Stimulated activated CD4-positive, alpha-beta T cell treated with anti-CD3 and anti-CD28 coated beads, Interleukin-4, amount 100 ng/mL, for 24 hours (primary cell): ENCODE data around the gene KRT5.

Experiments
- DNase-seq: peaks from one replicate; pipeline ENCODE4 v3.0.0-alpha.2; 2020

The KRT5 gene

DNA sequence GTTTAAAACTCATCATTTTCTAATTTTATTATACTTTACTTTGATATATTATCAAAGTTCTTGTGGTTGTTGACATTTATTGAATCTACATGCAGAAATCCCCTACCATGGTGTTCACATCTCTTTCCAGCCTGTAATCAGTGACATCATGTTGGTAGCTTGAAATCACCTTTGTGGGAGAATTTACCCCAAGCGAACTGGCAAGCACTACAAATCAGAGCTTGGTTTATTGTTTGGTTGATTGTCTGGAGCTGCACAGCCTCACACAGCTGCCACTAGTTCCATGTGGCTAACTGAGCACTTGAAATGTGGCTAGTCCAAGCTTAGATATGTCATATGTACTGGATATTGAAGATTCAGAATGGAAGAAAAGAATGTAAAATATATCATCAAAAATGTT is 15.4 kb upstream of the KRT5 start:
- DNase-seq, result no peak

DNA sequence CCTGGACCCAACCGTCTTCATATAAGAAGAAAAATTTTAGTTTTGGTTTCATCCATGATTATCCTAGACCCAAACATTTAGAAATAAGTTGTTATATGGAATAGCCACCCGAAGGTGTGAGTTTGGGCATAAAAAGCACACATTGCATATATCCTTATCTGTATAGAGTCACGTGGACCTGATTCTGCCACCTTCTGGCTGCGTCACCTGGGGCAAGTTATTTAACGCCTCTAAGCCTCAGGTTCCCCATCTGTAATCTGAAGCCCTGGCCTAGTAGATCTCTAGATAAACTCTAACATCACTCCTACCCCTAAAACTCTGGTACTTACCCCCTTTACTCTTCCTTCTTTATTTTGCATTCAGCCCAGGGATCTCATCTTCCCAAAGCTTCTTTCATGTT is 14.3 kb upstream of the KRT5 start:
- no peak for DNase-seq

- no peak for DNase-seq
These were observed 13.7 kb upstream of the KRT5 start for GRCh38 chr12:52533686-52534470.

DNA sequence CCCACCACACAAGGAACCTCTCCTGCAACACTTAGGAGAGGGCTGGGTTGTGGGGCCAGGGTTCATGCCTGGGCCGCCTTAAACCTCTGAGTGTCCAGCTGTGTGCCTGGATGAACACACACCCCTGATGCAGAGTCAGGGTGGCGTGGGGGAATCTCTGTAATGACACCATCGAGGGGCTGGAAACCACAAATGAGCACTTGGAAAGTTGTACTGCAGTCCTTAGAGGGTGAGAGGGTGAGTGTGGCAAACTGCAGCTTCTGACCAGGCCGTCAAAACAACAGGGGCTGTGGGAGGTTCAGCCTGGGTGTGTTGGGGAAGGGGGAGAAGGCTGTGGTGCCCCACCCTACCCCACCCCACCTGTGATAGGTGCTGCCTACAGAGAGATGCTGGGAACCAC is 12.4 kb upstream of the KRT5 start:
- no peak for DNase-seq

DNA sequence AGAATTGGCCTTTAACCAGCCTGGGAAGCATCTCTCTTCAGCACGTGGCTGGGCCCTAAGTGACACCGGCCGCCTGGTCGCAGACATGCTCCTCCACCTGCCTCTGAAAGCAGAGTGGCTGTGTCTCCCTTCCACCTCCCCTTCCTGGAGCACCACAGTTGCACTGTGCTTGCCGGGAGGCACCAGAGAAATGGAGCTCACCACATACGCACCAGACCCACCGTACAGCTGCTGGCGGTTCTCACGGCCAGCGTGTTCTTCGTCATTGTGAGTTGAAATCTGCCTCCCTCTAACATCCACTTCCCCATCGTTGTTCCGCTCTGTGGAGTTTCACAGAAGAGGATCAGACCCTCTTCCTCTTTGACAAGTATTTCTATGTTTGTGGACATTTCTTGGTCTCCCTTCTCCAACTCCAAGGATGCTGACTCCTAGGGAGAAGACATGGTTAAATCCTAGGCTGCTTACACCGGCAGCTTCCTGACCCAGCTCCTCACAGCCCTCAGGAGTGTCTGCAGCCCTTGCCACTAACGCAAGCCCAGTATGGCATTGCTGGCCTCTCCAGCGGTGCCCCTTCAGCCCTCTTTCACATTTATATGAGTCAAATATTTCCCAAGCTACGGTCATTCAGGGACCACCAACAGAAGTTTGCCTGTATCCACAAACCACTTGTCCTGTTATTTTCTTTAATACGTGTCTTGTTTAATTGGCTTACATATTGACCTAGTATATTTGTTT is 11.5 kb upstream of the KRT5 start:
- DNase-seq, result no peak

- DNase-seq, result no peak
These were observed 10.7 kb upstream of the KRT5 start for GRCh38 chr12:52530905-52531304.

DNA sequence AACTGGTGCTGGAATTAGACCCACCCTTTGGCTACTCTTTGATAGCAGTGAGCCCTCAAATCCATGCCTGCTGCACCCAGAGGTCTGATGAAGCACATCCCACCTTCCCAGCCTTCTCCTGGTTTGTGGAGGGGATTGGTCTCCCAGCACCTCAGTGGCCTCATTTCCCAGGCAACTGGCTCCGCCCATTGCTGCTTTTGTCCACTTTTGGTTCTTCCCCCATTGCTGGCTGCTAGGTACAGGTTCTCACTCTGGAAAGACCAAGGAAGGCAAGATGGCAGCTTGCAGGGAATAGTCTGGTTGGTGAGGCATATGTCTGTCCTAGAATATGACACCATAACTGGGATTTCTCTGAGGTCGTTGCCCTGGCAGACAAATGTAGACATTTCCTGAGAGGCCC is 10.2 kb upstream of the KRT5 start:
- DNase-seq, result no peak

DNA sequence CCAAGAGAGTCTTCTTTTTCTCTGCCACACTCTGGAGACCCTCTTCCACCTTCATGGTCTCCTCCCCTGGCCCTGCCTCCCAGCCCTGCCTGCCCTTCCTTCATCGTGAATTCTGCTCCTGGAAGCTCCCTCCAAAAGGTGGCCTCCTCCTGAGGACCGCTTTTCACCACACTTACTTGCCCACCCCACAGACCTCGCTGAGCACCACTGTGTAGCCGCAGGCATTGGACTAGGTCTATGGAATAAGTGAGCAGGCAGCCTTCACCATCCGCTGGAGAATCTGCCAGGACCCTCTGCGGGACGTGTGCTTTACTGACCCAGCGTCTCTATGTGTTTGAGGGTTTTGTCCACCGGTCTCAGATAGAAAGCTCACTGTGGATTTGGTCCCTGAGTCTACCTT is 9.7 kb upstream of the KRT5 start:
- DNase-seq, result no peak

DNA sequence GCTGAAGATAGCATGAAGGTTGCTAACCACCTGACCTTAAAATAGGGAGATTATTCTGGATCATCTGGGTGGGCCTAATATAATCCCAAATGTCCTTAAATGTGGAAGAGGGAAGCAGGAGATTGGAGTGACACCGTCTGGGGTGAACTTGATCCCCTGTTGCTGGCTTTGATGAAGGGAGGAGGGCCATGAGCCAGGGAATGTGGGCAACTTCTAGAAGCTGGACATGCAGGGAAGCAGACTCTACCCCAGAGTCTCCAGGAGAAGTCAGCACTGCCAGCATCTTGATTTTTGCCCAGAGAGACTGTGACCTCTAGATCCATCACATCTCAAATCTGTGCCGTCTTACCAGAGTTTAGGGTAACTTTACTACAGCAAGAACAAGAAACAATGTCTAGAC is 9.2 kb upstream of the KRT5 start:
- DNase-seq, result no peak

DNA sequence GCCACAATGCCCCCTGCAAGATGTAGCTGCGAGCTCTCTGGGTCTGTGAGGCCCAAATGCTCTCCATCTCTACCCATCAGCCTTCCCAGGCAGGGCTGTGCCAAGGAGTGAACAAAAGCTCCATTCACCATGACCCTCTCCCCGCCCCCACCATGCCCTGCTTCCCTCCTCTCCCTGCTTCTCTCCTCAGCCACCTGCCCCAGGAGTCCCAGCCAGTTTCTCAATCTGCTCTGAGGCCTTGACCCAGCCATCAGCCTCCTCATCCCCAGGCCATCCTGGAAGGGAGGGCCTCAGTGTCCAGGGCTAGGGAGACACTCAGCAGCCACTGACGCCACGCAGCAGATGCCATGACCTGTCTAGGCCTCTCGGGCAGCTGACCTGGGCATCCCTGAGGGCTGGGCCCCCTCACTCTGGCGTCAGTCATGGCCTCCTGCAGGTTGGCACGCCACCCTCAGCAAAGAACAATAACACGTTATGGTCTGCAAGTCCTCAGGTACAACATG is 8.5 kb upstream of the KRT5 start:
- DNase-seq, result no peak

DNA sequence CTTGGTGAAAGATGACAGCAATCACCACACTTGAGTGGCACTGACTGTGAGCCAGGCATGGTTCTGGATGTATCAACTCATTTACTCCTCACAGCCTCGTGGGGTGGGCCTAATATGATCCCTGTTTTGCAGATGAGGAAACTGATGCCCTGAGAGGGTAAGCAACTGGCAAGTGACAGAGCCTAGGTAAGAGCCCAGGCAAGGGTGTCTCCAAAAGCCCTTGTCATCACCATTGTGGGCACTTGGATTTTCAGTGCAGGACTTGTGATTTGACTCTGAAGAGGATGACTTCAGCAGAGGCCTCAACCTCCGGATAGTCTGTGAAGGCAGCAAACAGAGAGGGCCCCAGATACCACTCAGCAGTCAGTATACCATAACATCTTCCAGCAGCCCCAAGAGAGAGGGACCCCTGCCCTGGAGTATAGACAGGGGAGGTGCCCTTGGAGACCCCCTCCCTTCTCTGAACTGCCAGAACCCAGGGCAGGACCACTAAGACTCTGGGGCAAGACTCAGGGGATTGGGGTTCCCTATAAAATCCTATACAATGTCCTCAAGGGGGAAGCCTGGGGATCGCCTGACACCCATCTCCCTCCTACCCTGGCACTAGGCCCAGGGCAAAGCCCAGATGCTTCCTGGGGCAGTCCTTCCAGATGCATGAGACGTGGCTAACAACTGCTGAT is 7.1 kb upstream of the KRT5 start:
- no peak for DNase-seq

GRCh38 chr12:52526511-52526951 is 6.3 kb upstream of the KRT5 start:
- no peak for DNase-seq

DNA sequence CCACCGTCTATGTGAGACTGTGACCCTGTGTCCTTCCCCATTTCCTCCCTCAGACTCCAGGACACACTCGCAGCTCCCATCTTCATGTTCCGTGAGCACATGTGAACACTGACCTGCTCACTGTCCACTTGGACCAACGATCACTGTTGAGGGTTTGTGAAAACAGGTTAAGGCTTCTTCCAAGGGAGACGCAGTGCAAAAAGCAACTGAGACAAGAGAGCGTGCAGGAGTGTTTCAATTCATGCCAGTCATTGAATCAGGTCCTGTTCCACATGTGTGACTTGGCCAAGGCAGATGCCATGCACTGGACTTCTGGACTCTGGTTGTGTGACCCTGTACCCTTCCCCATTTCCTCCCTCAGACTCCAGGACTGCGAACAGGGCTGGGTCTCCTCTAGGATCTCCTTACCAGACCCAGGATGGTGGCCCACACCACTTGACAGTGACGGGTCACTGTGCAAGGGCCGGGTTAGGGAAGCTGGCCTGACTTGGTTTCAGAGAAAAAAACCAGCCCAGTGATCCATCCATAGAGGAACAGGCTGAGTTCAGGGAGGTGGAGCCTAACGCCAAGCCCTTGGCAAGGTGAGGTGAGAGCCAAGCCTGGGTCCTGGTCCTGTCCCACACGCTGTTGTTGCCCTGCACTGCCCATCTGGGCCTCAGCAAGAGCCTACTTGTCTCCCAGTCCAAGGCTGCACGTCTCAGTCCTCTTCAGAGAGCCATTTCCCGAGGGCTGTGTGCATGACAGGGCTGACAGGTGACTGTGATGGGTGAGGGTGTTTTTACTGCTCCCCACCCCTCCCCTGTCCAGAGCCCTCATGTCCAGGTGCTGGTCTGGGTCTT is 5.7 kb upstream of the KRT5 start:
- no peak for DNase-seq

DNA sequence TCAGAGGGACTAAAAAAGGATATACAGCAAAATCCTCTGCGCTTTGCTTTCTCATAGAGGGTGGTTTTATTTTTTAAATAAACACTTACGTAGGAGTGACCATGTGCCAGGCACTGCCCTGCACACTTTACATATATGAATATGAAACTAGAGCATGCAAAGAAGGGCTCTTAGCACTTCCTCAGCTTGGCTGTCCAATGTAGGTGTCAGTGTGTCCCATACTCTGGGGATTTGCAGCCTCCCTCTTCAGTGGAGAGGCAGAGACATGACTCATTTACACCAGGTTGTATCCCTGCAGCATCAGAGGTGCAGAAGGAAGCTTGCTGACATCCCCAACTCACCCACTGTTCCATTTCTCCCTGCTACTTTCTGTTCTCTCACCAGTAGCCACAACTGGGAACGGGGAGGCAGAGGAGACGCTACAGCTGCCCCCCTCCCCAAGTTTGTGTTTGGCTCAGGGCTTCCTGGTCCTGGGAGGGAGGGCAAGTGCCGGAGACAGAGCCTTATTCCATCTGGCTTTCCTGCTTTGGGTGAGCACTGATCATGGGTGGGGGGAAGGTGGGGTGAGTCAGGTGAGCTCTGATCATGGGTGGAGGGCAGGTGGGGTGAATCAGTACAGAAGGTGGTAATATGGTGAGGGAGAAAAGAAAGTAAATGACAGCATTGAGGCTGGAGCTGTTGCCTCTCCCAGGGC is 4.9 kb upstream of the KRT5 start:
- DNase-seq, result no peak

DNA sequence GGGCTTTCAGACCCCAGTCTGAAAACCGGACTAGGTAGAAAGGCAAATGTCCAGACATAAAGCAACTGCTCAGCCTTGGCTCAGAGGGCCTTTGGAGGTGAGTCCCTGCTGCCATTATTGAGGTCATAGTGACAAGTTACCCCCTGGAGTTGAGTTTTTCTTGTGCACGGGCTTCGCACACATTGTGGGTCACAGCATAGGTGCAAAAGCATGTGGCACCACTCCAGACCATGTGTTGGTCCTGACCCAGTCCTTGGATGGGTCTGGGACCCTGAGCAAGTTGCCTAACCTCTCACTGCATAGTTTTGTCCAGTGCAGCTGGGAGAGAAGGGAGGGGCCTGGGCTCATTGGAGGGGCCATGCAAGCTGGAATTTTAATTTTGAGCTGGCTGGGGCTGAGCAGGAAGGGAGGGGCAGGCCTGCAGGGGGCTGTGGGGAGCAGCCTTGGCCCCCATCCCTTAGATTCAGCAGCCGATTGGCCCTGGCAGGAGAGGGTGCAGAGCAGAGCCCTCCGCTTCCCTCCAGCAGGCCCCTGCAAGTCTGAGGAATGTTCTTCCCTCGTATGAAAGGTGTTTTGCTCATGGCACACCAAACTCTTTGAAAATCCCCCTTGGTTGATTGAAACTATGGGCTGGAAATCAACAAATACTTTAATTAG is 4.2 kb upstream of the KRT5 start:
- DNase-seq, result no peak

GRCh38 chr12:52523824-52524223 is 3.6 kb upstream of the KRT5 start:
- DNase-seq, result no peak

GRCh38 chr12:52522346-52523011 is 2.3 kb upstream of the KRT5 start:
- DNase-seq, result no peak

GRCh38 chr12:52521568-52522266 is 1.5 kb upstream of the KRT5 start:
- DNase-seq, result no peak

DNA sequence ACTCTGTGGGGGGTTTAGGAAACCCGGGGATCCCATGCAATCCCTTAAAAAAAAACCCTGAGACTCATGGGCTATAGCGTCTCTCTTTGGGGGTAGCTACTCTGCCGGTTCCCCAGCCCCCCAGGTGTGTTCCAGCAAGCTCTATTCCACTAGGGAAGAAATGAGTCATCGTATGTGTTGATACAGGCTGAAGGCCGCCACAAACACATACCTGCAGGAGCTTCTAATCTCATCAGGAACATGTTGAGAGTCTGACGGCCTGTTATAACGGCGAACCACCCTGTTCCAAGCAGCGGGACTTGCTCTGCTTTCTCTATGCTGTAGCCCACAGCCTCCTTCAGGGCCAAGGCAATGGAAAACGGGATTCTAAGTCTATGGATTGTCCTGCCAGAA is 977 bp upstream of the KRT5 start:
- no peak for DNase-seq

DNA sequence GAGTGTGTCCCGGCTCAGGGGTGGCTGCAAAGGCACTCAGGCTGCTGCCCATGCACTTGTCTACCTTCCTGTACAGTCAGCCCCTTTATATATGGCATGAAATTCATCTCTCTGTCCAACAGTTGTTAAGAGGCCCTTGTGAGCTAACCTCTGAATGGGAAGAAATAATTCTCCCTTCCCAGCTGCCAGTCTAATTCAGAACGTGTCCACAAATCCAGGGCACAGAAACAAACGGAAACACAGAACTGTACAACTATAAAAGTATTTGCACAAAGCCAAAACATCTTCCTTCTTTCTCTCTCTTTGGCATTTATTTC is 849 bp downstream of the KRT5 start:
- no peak for DNase-seq
